GM19025 (cell line): ENCODE data around the gene ZSWIM3.
"Not testable (repeated sequence)": the region's sequence is repeated elsewhere in the genome, so short reads cannot be mapped to it uniquely, and the experiment has no call there.

Experiments used
- ATAC-seq: cut with Tn5 transposase; IDR thresholded peaks from one replicate; pipeline ENCODE4 v1.9.1; 2021; ENCODE audit warnings: mild to moderate bottlenecking, low read depth, moderate library complexity; ENCODE audit not compliant: unreplicated experiment

Gene ZSWIM3

GRCh38 chr20:45857114-45857881, at the start of gene ZSWIM3, which contains the start of gene ACOT8:
Gene ZSWIM3, plus strand, starts transcription at chr20:45857614. Its CDS starts 212 bp downstream, at chr20:45857826.
Gene ACOT8, minus strand, starts transcription at chr20:45857392. Its CDS starts 77 bp downstream, at chr20:45857315.
- ATAC-seq: peak; percentile 98

- ATAC-seq: no peak
Measured at GRCh38 chr20:45810191-45810970, 47.0 kb upstream of the ZSWIM3 start.

- ATAC-seq: peak; percentile 99
Measured at GRCh38 chr20:45812157-45813005, 45.0 kb upstream of the ZSWIM3 start, which contains the start of gene UBE2C. Gene UBE2C, plus strand, starts transcription at chr20:45812644. Its CDS starts 52 bp downstream, at chr20:45812696.

- ATAC-seq: no peak
Measured at GRCh38 chr20:45813006-45813340, 44.4 kb upstream of the ZSWIM3 start.

- no peak for ATAC-seq
Measured at GRCh38 chr20:45813489-45813888, 43.9 kb upstream of the ZSWIM3 start.

- ATAC-seq: no peak
Measured at GRCh38 chr20:45814314-45814713, 43.1 kb upstream of the ZSWIM3 start.

- no peak for ATAC-seq
Measured at GRCh38 chr20:45816951-45817350, 40.5 kb upstream of the ZSWIM3 start.

- ATAC-seq: no peak
Measured at GRCh38 chr20:45817376-45818194, 39.8 kb upstream of the ZSWIM3 start.

- ATAC-seq: no peak
Measured at GRCh38 chr20:45818239-45818638, 39.2 kb upstream of the ZSWIM3 start.

GRCh38 chr20:45819466-45819865, 37.9 kb upstream of the ZSWIM3 start:
- no peak for ATAC-seq

GRCh38 chr20:45821947-45822346, 35.5 kb upstream of the ZSWIM3 start:
- ATAC-seq: no peak

- ATAC-seq: no peak
Measured at GRCh38 chr20:45822857-45823256, 34.6 kb upstream of the ZSWIM3 start.

GRCh38 chr20:45823949-45824835, 33.2 kb upstream of the ZSWIM3 start:
- no peak for ATAC-seq

- ATAC-seq: no peak
Measured at GRCh38 chr20:45826381-45827019, 30.9 kb upstream of the ZSWIM3 start.

GRCh38 chr20:45827030-45827652, 30.3 kb upstream of the ZSWIM3 start, which contains the start of gene TNNC2:
Gene TNNC2, minus strand, starts transcription at chr20:45827312. Its CDS starts 64 bp downstream, at chr20:45827248.
- no peak for ATAC-seq

GRCh38 chr20:45827712-45828111, 29.7 kb upstream of the ZSWIM3 start:
- ATAC-seq: no peak

- no peak for ATAC-seq
Measured at GRCh38 chr20:45828589-45828988, 28.8 kb upstream of the ZSWIM3 start.

- not testable (repeated sequence) for ATAC-seq
Measured at GRCh38 chr20:45829673-45830106, 27.7 kb upstream of the ZSWIM3 start.
